GM12865 (cell line): ENCODE data around the gene LBH.

Experiments used
- DNase-seq: peaks from one replicate; pipeline ENCODE4 v3.0.0; 2010; ENCODE audit warnings: low read depth
- H3K4me3 ChIP-seq: 2 replicates; pipeline ENCODE4 v1.5.1; 2011; ENCODE audit warnings: mild to moderate bottlenecking, low read depth, low read length, control low read depth
- TF ChIP-seq, protein P1 (sequence below): IDR thresholded peaks from 2 replicates; pipeline ENCODE4 v1.5.1; 2011; ENCODE audit warnings: low read length, control low read depth, low read depth, inconsistent platforms; ENCODE audit not compliant: insufficient read depth; ENCODE audit errors: missing control alignments

Gene LBH

DNA sequence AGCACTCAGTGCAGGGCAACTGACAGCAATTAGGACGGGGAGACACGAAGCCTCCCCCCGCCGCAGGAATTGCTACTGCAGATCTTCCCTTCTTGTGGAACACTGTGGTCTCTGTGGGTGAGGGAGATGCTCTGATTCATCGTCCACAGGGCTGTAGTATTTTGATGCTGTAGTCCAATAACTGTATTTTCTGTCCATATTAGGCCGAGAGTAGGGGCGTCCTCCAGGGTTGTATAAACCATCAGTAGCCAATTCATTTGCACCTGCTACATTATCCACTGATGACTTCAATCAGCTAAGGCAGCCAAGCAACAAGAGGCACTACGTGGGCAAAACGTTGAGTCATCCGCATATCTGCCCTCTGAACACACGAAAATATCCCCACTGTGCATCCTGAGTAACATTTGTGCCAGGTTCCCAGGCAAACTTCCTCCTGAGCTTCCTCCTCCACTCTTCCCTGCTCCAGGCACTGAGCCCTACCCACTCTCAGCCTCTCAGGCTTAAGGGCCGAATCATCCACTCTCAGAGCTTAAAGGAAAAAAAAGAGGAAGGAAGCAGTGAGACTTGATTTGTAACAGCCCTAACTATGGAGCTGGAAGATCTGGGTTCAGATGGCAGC, 62.1 kb downstream of the LBH start:
- TF ChIP-seq, protein P1, sequence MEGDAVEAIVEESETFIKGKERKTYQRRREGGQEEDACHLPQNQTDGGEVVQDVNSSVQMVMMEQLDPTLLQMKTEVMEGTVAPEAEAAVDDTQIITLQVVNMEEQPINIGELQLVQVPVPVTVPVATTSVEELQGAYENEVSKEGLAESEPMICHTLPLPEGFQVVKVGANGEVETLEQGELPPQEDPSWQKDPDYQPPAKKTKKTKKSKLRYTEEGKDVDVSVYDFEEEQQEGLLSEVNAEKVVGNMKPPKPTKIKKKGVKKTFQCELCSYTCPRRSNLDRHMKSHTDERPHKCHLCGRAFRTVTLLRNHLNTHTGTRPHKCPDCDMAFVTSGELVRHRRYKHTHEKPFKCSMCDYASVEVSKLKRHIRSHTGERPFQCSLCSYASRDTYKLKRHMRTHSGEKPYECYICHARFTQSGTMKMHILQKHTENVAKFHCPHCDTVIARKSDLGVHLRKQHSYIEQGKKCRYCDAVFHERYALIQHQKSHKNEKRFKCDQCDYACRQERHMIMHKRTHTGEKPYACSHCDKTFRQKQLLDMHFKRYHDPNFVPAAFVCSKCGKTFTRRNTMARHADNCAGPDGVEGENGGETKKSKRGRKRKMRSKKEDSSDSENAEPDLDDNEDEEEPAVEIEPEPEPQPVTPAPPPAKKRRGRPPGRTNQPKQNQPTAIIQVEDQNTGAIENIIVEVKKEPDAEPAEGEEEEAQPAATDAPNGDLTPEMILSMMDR: no peak
- DNase-seq: no peak
- H3K4me3 ChIP-seq: no peak overlapping the region

- TF ChIP-seq, protein P1: no peak
- no peak for DNase-seq
- H3K4me3 ChIP-seq: no peak overlapping the region
Observed at GRCh38 chr2:30294133-30294532, 62.8 kb downstream of the LBH start.

- TF ChIP-seq, protein P1: no peak
Observed at GRCh38 chr2:30296496-30296895, 65.2 kb downstream of the LBH start.

DNA sequence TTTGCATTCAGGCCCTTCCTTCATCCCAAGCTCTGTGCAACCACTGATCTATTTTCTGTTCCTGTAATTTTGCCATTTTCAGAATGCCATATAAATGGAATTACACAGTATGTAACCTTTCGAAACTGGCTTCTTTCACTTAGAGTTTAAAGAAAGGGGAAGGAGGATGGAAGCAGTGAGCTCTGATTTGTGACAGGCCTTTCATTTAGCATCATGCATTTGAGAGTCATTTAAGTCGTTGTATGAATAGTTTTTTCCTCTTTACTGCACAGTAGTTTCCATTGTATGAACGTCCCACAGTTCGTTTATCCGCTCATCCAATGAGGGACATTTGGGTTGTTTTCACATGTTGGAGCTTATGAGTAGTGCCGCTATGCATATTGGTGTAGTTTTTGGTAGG, 67.0 kb downstream of the LBH start:
- peak; percentile 19 for DNase-seq
- TF ChIP-seq, protein P1: no peak
- H3K4me3 ChIP-seq: no peak overlapping the region

More at GRCh38 chr2:30296496-30296895, 65.2 kb downstream of the LBH start:
- no peak overlapping the region for H3K4me3 ChIP-seq
- no peak for DNase-seq

GRCh38 chr2:30300122-30300455, 68.8 kb downstream of the LBH start:
- TF ChIP-seq, protein P1: no peak
- DNase-seq: no peak
- no peak overlapping the region for H3K4me3 ChIP-seq

GRCh38 chr2:30300456-30301221, 69.3 kb downstream of the LBH start:
- DNase-seq: no peak

More at GRCh38 chr2:30300456-30301221, 69.3 kb downstream of the LBH start:
- no peak overlapping the region for H3K4me3 ChIP-seq
- TF ChIP-seq, protein P1: no peak
